Lower lobe of right lung (tissue), 2 donors: ENCODE measurements around the gene NEURL4. TPM values are rescaled to one million over a fixed set of nuclear protein-coding genes. Genes with fewer than 3 reads are reported as not detected.

Source experiments
- ATAC-seq, 2 donors: fragments of 200-7000 bp; cut with Tn5 transposase; one replicate each; pipeline ENCODE4 v1.9.1; 2020 to 2022; ENCODE audit warnings: mild to moderate bottlenecking in 2 of 2, moderate library complexity in 2 of 2
- DNase-seq: peaks from one replicate; pipeline ENCODE4 v3.0.0-alpha.2; 2020
- H3K27ac ChIP-seq: fragments of 200-600 bp; one replicate; pipeline ENCODE4 v1.8.0; 2022
- H3K27me3 ChIP-seq: fragments of 200-600 bp; one replicate; pipeline ENCODE4 v1.8.0; 2022; ENCODE audit warnings: low read depth
- H3K36me3 ChIP-seq: fragments of 200-600 bp; one replicate; pipeline ENCODE4 v1.8.0; 2022; ENCODE audit warnings: mild to moderate bottlenecking
- H3K4me1 ChIP-seq: fragments of 200-600 bp; one replicate; pipeline ENCODE4 v1.8.0; 2022
- H3K4me3 ChIP-seq: fragments of 200-600 bp; one replicate; pipeline ENCODE4 v1.8.0; 2022; ENCODE audit warnings: mild to moderate bottlenecking
- H3K9me3 ChIP-seq: fragments of 200-600 bp; one replicate; pipeline ENCODE4 v1.8.0; 2022
- intact Hi-C: fragments of 100-400 bp; cut with DNase I; formaldehyde crosslinking; loops from one replicate; pipeline ENCODE4 v1.11.0; 2022
- total RNA-seq: library from RNA; stranded (reverse); fragmentation: NEBNext Ultra II Directional; extraction: Animal tissue kit (Norgen Biotek cat#: 25700); gene quantifications from one replicate; pipeline ENCODE4 v1.2.1, GENCODE V29; 2021
- TF ChIP-seq, protein P1 (sequence below): fragments of 200-600 bp; IDR thresholded peaks from one replicate; pipeline ENCODE4 v1.8.0; 2022; ENCODE audit warnings: antibody characterized with exemption, mild to moderate bottlenecking
- donor health status: DM: no; HTN: yes; CAD: no; lungs with severe emphysema.

Gene NEURL4
- total RNA-seq, 1 donor from 2014 or later = 35.2 TPM

DNA sequence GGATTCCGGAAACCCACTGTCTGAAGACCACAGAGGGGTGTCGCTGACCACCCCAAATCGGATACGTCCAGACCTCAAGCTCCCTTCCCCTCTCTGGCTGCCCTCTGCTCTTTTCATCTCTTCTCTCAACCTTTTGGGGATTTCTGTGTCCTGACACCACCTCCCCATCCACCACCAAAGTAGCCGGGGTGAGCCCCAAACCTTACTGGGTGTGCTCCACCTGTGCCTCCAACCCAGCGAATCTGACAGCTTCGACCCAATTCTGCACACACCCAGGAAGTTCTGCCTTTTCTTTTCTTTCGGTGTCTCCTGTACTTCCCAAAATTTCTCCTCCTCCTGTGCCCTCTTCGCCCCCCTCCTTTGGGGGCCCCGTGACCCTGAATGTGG, 23.4 kb upstream of the NEURL4 start:
- TF ChIP-seq, protein P1, sequence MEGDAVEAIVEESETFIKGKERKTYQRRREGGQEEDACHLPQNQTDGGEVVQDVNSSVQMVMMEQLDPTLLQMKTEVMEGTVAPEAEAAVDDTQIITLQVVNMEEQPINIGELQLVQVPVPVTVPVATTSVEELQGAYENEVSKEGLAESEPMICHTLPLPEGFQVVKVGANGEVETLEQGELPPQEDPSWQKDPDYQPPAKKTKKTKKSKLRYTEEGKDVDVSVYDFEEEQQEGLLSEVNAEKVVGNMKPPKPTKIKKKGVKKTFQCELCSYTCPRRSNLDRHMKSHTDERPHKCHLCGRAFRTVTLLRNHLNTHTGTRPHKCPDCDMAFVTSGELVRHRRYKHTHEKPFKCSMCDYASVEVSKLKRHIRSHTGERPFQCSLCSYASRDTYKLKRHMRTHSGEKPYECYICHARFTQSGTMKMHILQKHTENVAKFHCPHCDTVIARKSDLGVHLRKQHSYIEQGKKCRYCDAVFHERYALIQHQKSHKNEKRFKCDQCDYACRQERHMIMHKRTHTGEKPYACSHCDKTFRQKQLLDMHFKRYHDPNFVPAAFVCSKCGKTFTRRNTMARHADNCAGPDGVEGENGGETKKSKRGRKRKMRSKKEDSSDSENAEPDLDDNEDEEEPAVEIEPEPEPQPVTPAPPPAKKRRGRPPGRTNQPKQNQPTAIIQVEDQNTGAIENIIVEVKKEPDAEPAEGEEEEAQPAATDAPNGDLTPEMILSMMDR = peak; percentile 43
- DNase-seq = no peak
- no peaks in the 10 kb centered on the region for H3K27me3 ChIP-seq
- no peaks in the 10 kb centered on the region for H3K9me3 ChIP-seq
- peak overlapping the region; percentile 87 for H3K4me3 ChIP-seq
- H3K36me3 ChIP-seq = no peaks in the 10 kb centered on the region
- intact Hi-C loops = no loop called here
- peak overlapping the region; percentile 96 for H3K27ac ChIP-seq
- no peak for ATAC-seq
- peaks cover 57% of the 10 kb centered on the region for H3K4me1 ChIP-seq

GRCh38 chr17:7351665-7352502, 22.7 kb upstream of the NEURL4 start, which contains the start of gene KCTD11:
KCTD11 (plus strand) TSS chr17:7352162.
- TF ChIP-seq, protein P1 = no peak
- peaks cover 57% of the 10 kb centered on the region for H3K4me1 ChIP-seq

GRCh38 chr17:7348478-7349242, 19.5 kb upstream of the NEURL4 start:
- DNase-seq (no peak), ATAC-seq (no peak)
- no peak overlapping the region for H3K4me3 ChIP-seq
- intact Hi-C loops = no loop called here
- peaks cover 35% of the 10 kb centered on the region for H3K4me1 ChIP-seq
- no peaks in the 10 kb centered on the region for H3K9me3 ChIP-seq
- H3K27me3 ChIP-seq = no peaks in the 10 kb centered on the region
- H3K27ac ChIP-seq = no peak overlapping the region
- TF ChIP-seq, protein P1 = no peak
- no peaks in the 10 kb centered on the region for H3K36me3 ChIP-seq

More at GRCh38 chr17:7351665-7352502, 22.7 kb upstream of the NEURL4 start, which contains the start of gene KCTD11:
- H3K4me3 ChIP-seq = peak within 1 kb of the TSS; percentile 87
- peak; percentile 95 for DNase-seq
- H3K9me3 ChIP-seq = no peaks in the 10 kb centered on the region
- ATAC-seq = peak; percentile 88 to 89
- intact Hi-C loops = no loop called here
- H3K36me3 ChIP-seq = no peaks in the 10 kb centered on the region
- H3K27ac ChIP-seq = peak within 1 kb of the TSS; percentile 96
- no peaks in the 10 kb centered on the region for H3K27me3 ChIP-seq

GRCh38 chr17:7347630-7348477, 18.7 kb upstream of the NEURL4 start:
- Histone ChIP-seq H3K27me3 (no peaks in the 10 kb centered on the region), H3K4me1 (peaks cover 26% of the 10 kb centered on the region), H3K27ac (no peak overlapping the region), H3K4me3 (no peak overlapping the region), H3K9me3 (no peaks in the 10 kb centered on the region), H3K36me3 (no peaks in the 10 kb centered on the region)
- DNase-seq (no peak), ATAC-seq (no peak)
- intact Hi-C loops = no loop called here
- TF ChIP-seq, protein P1 = no peak
